Glutamatergic neuron (in vitro differentiated cells): ENCODE data around the gene GABPB2. TPM values are rescaled to one million over a fixed set of nuclear protein-coding genes. Genes with fewer than 3 reads are reported as not detected.

Source experiments
- DNase-seq: peaks from one replicate; pipeline ENCODE4 v3.0.0; 2022
- H3K27ac Mint-ChIP-seq: one replicate; pipeline ENCODE4 v1.8.0; 2020; ENCODE audit warnings: mild to moderate bottlenecking, mixed read lengths, inconsistent platforms; ENCODE audit not compliant: unreplicated experiment
- H3K27me3 Mint-ChIP-seq: one replicate; pipeline ENCODE4 v1.8.0; 2020; ENCODE audit warnings: mild to moderate bottlenecking, moderate library complexity, mixed read lengths, inconsistent platforms; ENCODE audit not compliant: unreplicated experiment
- H3K36me3 Mint-ChIP-seq: one replicate; pipeline ENCODE4 v1.8.0; 2020; ENCODE audit warnings: mild to moderate bottlenecking, mixed read lengths, inconsistent platforms; ENCODE audit not compliant: unreplicated experiment
- H3K4me1 Mint-ChIP-seq: one replicate; pipeline ENCODE4 v1.8.0; 2020; ENCODE audit warnings: mild to moderate bottlenecking, low read depth, mixed read lengths, inconsistent platforms; ENCODE audit not compliant: unreplicated experiment
- H3K4me3 Mint-ChIP-seq: one replicate; pipeline ENCODE4 v1.8.0; 2020; ENCODE audit warnings: mild to moderate bottlenecking, mixed read lengths, inconsistent platforms; ENCODE audit not compliant: unreplicated experiment
- H3K9me3 Mint-ChIP-seq: one replicate; pipeline ENCODE4 v1.8.0; 2020; ENCODE audit warnings: mild to moderate bottlenecking, moderate library complexity, mixed read lengths, inconsistent platforms; ENCODE audit not compliant: unreplicated experiment
- total RNA-seq: library from RNA; stranded (reverse); fragmentation: NEBNext Ultra II Directional; extraction: Animal tissue kit (Norgen Biotek cat#: 25700); gene quantifications from one replicate; pipeline ENCODE4 v1.2.1, GENCODE V29; 2021; ENCODE audit not compliant: unreplicated experiment
- TF ChIP-seq, protein P1 (sequence below): fragments of 200-600 bp; sonication (generic); IDR thresholded peaks from one replicate; pipeline ENCODE4 v1.5.0; 2021; ENCODE audit not compliant: partially characterized antibody, unreplicated experiment

GABPB2 gene
- total RNA-seq, 1 donor from 2014 or later: 5.4 TPM

DNA sequence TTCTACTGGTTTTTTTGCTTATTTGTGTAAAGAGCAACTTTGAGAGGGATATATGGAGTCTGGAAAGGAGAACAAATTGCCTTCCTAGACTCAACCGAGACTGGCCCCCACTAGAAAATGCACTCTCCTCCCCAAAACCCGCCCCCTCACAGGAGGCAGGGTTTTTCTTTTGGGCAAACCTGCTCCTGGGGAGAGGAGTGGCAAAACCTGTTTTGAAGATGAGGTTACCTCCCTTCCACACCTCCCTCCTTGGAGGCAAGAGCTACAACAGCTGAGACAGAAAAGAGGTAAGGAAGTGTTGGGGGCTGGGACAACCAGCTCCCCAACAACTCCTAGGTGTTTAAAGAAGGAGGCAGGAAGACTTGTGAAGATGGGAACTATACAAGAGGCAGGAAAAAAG is 34.2 kb upstream of the GABPB2 start, which contains the start of gene BNIPL:
Gene BNIPL (plus strand): TSS at position 231 of the 400 bp plus-strand sequence. CDS start 140 bp downstream, at position 371.
- H3K4me3 Mint-ChIP-seq: no peak within 1 kb of the TSS

GRCh38 chr1:151037032-151037431 is 33.5 kb upstream of the GABPB2 start:
- TF ChIP-seq, protein P1, sequence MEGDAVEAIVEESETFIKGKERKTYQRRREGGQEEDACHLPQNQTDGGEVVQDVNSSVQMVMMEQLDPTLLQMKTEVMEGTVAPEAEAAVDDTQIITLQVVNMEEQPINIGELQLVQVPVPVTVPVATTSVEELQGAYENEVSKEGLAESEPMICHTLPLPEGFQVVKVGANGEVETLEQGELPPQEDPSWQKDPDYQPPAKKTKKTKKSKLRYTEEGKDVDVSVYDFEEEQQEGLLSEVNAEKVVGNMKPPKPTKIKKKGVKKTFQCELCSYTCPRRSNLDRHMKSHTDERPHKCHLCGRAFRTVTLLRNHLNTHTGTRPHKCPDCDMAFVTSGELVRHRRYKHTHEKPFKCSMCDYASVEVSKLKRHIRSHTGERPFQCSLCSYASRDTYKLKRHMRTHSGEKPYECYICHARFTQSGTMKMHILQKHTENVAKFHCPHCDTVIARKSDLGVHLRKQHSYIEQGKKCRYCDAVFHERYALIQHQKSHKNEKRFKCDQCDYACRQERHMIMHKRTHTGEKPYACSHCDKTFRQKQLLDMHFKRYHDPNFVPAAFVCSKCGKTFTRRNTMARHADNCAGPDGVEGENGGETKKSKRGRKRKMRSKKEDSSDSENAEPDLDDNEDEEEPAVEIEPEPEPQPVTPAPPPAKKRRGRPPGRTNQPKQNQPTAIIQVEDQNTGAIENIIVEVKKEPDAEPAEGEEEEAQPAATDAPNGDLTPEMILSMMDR: no peak
- Mint-ChIP-seq H3K9me3 (no peaks in the 10 kb centered on the region), H3K4me1 (no peaks in the 10 kb centered on the region), H3K27ac (no peak overlapping the region), H3K27me3 (no peaks in the 10 kb centered on the region), H3K36me3 (no peaks in the 10 kb centered on the region), H3K4me3 (no peak overlapping the region)
- no peak for DNase-seq

More for the DNA sequence above, 34.2 kb upstream of the GABPB2 start, which contains the start of gene BNIPL:
- TF ChIP-seq, protein P1: no peak
- no peaks in the 10 kb centered on the region for H3K9me3 Mint-ChIP-seq
- no peaks in the 10 kb centered on the region for H3K27me3 Mint-ChIP-seq
- no peaks in the 10 kb centered on the region for H3K4me1 Mint-ChIP-seq
- H3K36me3 Mint-ChIP-seq: no peaks in the 10 kb centered on the region
- DNase-seq: no peak
- no peak within 1 kb of the TSS for H3K27ac Mint-ChIP-seq

DNA sequence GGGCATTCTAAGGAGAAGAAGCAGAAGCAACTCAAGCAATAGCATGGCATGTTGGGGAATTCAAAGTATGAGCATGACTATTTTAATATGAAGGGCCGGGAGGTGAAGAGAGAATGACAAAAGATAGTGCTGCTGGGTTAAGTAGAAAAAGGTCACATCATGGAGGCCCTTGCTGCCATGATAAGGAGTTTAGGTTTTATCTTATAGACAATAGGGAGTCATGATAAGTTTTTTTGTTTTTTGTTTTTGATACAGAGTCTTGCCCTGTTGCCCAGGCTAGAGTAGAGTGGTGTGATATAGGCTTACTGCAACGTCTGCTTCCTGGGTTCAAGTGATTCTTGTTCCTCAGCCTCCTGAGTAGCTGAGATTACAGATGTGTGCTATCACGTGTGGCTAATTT is 31.0 kb upstream of the GABPB2 start:
- TF ChIP-seq, protein P1: no peak
- no peaks in the 10 kb centered on the region for H3K4me1 Mint-ChIP-seq
- no peak overlapping the region for H3K4me3 Mint-ChIP-seq
- no peak overlapping the region for H3K27ac Mint-ChIP-seq
- no peak for DNase-seq
- H3K9me3 Mint-ChIP-seq: peaks cover 3% of the 10 kb centered on the region
- no peaks in the 10 kb centered on the region for H3K27me3 Mint-ChIP-seq
- peaks cover 4% of the 10 kb centered on the region for H3K36me3 Mint-ChIP-seq

GRCh38 chr1:151043163-151043562 is 27.4 kb upstream of the GABPB2 start:
- Mint-ChIP-seq H3K27ac (no peak overlapping the region), H3K36me3 (peaks cover 4% of the 10 kb centered on the region), H3K4me3 (no peak overlapping the region), H3K4me1 (no peaks in the 10 kb centered on the region), H3K27me3 (no peaks in the 10 kb centered on the region), H3K9me3 (peaks cover 9% of the 10 kb centered on the region)
- TF ChIP-seq, protein P1: no peak
- DNase-seq: no peak

DNA sequence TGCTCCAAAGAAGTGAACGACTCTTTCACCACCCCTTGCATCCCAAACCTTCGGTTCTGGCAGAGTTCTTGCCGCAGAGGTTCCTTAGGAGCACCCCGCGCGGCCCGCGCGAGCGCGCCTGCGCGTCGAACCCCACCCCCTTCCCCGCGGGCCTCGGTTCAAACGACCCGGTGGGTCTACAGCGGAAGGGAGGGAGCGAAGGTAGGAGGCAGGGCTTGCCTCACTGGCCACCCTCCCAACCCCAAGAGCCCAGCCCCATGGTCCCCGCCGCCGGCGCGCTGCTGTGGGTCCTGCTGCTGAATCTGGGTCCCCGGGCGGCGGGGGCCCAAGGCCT is 23.0 kb upstream of the GABPB2 start, which contains the start of gene C1orf56:
Gene C1orf56 (plus strand): TSS at position 161 of the 334 bp plus-strand sequence. CDS start 97 bp downstream, at position 258.
- peaks cover 4% of the 10 kb centered on the region for H3K36me3 Mint-ChIP-seq
- H3K4me1 Mint-ChIP-seq: no peaks in the 10 kb centered on the region
- TF ChIP-seq, protein P1: no peak
- DNase-seq: peak; percentile 74
- H3K4me3 Mint-ChIP-seq: peak within 1 kb of the TSS; percentile 99
- H3K27ac Mint-ChIP-seq: peak within 1 kb of the TSS; percentile 94
- H3K9me3 Mint-ChIP-seq: peaks cover 10% of the 10 kb centered on the region
- H3K27me3 Mint-ChIP-seq: peaks cover 3% of the 10 kb centered on the region
